Activated CD8-positive, alpha-beta memory T cell treated with anti-CD3 and anti-CD28 coated beads for 4 hours (primary cell): ENCODE results near the gene RUNX1.

Experiments used
- DNase-seq, 2 donors: peaks; one replicate each; pipeline ENCODE4 v3.0.0-alpha.2; 2020; ENCODE audit warnings: low read depth in 2 of 2

The RUNX1 gene

GRCh38 chr21:35059742-35060141, 10.6 kb upstream of the RUNX1 start:
- no peak for DNase-seq

DNA sequence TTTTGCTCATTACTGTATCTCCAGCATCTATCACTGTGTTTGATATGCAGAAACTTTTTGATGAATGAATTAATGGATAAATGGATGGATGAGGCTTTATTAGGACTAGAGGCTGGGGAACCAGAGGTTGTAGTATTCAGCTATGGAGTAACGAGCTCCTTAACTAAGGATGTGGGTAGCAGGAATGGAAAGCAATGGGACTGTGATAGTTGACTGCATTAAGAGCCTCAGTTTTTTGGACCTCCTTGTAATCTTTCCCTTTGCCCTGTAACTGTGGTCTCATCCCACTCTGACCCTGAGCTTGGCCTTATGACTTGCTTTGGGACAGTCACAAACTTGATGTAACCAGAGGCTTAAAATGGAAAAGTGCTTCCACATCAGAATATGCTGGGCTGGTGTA, 9.0 kb upstream of the RUNX1 start:
- no peak for DNase-seq

DNA sequence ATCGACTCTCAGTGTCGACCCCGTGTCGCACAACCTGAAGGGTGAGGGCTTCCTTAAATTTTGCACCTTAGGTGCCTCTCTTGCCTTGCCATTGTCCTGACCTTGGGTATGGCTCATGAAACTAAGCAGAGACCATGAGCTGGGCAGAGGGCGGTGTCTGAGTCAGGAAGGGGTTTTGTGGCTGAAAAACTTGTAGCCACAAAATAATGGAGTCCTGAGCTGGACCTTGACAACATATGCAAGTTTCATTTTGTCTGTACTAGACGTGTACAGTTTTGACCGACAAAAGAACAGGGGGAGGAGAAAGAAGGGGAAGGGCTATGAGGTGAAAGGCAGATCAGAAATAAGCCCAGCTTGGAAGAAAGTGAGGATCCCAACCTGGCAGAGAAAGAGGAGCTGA, 8.3 kb upstream of the RUNX1 start:
- DNase-seq = no peak

DNA sequence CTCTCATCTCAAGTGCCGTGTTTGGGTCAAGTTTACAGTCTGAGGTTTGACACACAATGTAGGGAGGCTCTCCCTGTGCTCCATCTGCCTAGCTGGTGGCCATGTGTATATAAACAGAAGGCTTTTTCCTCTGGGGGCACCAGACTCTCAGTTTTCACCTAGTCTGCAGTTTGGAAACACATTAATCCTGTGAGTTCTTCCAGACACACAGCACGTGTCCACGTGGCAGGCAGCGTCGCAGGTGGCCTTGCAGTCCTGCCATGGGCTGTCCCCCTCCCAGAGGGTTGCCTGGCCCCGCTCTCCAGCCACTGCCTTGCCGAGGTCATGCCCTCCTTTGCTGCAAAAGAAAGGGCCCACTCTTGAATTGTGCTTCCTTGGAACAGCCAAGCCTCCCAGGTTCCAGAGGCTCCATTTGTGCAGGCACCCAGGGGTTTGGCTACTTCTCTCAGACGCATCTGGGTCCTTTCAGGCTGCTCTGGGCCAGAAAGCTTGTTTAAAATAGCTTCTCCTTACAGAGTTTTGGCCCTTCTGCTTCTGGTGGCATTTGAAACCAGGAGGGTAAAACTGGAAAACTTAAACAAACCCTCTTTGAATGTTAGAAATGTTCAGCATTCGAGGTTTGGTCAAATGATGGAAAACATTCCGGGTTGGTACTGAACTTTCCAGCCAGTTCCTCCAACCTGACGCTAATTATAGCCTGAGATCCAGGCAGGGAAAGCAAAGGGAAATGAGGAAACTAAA, 4.4 kb upstream of the RUNX1 start:
- DNase-seq = no peak

GRCh38 chr21:35052801-35053200, 3.7 kb upstream of the RUNX1 start:
- no peak for DNase-seq

DNA sequence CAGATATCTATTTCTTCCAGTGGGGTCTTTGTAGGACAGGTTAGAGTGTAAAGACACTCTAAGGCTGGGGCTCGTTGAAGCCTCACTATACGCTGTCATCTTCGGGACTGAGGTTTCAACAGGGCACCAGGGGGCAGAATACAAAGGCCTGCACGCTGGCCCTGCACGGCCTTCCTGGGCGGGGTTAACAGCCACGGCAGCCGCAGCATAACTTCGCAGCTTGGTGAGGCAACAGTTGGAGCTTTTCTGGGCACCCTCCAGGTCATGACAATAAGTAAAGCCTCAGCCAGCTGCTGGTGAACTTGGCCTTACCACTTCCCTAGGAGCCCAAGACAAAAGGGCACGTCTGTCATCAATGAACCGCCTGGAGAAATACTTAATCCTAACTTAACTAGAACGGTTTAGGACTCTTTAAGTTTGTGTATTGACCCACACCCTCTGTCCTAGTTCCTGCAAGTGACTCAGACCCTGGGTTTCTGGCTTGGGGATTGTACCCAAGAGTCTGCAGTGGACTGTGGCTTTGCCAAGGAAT, 2.3 kb upstream of the RUNX1 start:
- peak; percentile 67 to 72 for DNase-seq

- no peak for DNase-seq
These were observed 1.5 kb upstream of the RUNX1 start for GRCh38 chr21:35050348-35051286.

- DNase-seq = no peak
These were observed 910 bp downstream of the RUNX1 start for GRCh38 chr21:35048183-35048601.

DNA sequence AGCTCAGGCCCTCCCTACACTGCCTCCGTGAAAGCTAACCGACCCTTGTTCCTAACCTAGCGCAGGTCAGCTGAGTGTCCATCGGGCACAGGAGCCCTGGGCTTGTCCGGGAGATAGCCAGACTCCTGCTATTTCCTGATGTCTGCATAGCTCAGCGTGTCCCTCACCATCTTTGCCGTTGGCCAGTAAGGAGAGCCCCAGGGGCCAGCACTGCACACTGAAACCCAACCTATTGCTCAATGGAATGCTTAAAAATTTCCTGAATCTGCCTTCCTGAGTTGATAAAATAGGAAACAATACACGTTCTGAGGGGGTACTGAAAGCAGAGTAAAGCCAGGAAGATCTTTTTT, 2.2 kb downstream of the RUNX1 start:
- no peak for DNase-seq

GRCh38 chr21:35046263-35046624, 2.9 kb downstream of the RUNX1 start:
- no peak for DNase-seq

DNA sequence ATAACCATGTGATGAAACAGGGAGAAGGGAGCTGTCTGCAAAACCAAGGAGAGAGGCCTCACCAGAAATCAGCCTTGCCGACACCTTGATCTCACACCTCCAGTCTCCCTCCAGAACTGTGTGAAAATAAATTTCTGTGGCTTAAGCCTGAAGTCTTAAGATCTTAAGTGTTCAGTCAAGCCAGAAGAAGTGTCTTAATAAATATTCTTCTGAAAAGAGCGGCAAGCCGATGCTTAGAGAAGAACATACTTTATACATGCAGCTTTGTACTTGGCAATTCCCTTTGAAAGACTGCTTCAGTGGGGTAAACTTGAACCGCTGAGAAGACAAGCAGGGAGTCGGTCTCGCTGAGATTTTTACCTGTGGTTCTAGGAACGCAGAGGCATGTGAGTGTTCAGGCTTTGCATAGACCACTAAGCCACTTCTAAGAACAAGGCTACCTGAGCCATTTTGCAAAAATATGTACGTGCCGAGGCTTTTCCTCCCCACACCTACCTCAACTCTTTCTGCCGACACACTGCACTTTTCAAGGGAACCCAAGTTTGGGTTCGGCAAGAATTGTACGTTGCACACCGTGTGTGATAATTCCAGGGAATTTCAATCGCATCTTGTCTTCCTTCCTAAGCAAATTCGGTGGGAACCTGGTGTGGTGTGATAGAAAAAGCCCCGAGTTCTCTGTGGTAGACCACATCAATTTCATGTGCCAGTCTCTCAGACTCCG, 3.4 kb downstream of the RUNX1 start:
- DNase-seq = no peak

- DNase-seq = no peak
These were observed 4.1 kb downstream of the RUNX1 start for GRCh38 chr21:35044770-35045541.

DNA sequence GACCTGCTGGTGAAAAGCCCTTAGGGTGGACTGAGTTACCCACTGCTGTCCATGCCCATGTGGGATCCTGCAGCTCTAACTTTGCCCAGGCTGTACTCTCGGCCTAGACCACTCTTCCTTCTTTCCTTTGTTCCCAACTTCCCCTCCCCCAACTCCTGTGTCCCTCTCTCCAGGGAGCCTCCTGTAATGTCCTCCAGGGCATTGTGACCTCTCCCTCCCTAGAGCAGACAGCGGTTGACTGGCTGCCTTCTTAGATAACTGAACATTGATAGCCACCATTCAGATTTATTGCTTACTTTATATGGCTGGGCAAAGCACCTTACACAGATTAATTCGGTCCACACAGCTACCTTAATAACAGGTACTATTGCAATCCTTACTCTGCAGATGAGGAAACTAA, 5.0 kb downstream of the RUNX1 start:
- no peak for DNase-seq

DNA sequence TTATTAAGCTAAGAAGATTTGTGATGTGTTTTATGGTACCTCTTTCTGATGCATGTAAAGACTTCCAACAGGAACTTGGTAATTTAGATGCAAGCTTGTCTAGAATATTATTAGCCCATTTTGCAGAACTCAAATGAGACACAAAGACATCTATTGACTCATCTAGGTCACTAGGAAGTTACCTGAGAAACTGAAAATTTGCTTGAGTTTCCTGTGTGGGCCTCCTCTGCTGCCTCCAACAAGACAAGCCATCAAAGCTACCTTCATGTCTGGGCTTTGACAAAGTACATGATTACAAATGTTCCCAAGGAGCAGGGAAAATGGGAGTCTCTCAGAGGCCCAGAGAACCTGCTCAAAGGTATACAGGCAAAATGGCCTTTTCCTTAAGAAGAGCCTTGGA, 5.6 kb downstream of the RUNX1 start:
- no peak for DNase-seq

DNA sequence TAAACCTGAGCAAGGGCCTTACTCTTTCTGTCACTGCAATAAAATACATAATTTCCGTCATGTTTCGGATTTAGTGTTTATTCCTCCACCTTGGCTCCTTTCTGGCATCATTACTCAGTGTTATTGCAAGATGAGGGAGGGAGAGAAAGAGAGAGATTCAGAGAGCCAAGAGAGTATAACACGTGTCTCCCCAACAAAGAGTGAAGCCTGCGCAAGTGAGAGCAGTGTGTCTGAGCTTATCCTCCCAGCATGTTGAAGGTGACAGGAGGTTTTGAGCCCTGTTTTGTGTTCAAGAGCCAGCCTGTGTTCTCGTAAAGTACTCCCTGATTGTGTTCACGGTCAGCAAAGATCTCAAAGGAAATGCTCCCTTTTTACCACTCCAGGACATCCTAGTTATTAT, 6.3 kb downstream of the RUNX1 start:
- no peak for DNase-seq

DNA sequence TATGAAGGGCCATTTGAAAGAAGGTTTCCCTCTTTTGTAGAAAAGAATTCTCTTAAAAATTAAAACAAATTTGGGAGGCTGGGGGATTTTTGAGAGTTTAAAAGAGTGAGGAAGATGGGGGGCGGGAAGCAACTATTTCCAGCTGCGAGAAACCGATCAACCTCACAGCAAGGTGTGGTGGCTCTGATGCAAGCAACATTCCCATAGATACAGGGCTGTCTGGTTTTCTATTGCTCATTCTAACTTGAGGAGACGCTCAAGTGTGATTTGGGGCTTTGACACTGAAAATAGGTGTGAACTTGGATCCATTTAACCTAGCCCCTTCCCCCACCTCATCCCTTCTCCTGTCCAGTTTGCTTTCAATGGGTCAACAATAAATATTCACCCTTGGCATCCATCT, 7.2 kb downstream of the RUNX1 start:
- DNase-seq = no peak

- no peak for DNase-seq
These were observed 8.0 kb downstream of the RUNX1 start for GRCh38 chr21:35041122-35041521.

DNA sequence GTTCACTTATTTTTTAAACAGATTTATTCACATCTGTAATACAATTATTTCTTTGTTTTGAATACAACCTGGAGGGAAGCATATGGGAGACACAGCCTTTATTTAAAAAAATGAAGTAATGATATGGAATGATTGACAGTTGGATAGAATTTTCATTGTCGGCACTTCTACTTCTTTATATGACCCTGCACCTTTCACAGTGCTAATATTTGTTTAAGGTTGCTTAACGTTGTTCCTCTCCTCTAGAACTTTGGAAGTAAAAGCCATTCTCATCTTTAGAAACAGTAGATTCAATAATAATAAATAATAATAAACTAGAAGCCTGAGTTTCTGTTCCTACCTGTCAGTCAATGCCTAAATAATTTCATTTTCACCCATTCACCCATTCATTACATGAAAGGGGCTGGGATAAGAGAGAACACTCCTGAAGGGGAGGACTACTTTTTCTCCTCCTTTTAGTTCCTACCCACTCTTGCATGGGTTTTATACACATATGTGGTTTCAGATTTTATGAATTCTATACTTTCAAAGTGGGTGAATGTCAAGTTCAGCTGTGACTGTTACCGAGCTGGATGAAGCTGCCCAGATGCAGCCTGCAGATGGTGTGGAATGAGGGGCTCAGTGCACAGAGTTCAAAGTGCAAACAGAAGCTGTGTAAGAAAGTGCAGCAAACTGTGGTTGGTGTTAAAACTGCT, 9.4 kb downstream of the RUNX1 start:
- no peak for DNase-seq

GRCh38 chr21:35038772-35039319, 10.3 kb downstream of the RUNX1 start:
- DNase-seq = no peak

- no peak for DNase-seq
These were observed 11.7 kb downstream of the RUNX1 start for GRCh38 chr21:35037384-35037765.
